ENCODE data around the gene MTA3.

MTA3 gene

DNA sequence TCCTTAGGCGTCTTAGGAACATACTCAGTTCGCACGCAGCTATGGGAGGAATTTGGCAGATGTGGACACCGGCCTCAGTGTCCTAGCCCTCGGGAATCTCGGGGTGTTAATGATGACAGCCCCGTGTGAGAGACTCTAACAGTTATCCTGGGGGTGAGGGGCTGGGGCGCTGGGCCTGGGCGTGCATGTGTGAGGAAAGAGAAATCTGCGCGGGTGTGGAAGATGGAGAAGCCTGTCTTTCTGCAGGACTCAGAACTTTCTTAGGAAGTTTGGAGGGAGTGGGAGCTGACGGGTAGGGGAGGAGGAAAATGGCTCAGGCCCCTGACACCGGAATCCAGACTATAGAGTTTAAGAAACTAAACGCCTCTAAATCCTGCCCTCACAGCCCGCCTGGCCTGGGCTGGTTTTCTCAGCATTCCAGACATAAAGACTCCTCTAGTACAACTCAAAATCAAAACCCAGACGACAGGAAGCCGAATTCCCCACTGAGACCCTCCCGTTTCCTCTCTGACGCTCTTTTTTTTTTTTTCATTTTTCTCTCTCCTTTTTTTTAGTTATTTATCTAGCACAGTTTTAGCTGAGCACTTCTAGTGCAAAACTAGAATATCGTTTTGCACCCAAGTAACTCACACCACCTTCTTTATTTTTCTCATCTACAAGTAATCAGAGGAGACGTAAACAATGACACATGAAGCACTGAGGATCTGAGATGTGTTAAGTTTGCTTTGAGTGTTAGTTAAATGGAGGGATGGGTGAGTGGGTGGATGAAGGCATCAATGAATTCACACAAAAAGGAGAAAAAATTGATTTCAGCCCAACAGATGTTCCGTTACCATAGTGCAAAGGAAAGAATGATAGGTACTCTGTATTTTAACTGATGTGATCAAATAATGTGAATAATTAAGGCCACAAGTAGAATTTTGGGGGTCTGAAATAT lies 225.2 kb downstream of the MTA3 start:
- no peak overlapping the region for H3K27ac ChIP-seq (replicated peaks)
- DNase-seq (ENCODE audit: low read depth in 1 of 2, low spot score in 1 of 2): no peak
- no peaks in the 10 kb centered on the region for H3K27me3 ChIP-seq (ENCODE audit: insufficient read depth, poor library complexity, severe bottlenecking)
- TF ChIP-seq REST (IDR thresholded peaks at IDR 0.05; ENCODE audit: insufficient replicate concordance, low read depth) (no peak), CTCF (IDR thresholded peaks at IDR 0.05; ENCODE audit: insufficient read depth, low read length) (no peak), POLR2AphosphoS5 (IDR thresholded peaks at IDR 0.05; ENCODE audit: low read depth) (no peak), SPI1 (IDR thresholded peaks at IDR 0.05; ENCODE audit: borderline replicate concordance, low read depth) (no peak)
- H3K4me3 ChIP-seq (replicated peaks; ENCODE audit: insufficient read depth, low read length): peak overlapping the region; percentile 52

DNA sequence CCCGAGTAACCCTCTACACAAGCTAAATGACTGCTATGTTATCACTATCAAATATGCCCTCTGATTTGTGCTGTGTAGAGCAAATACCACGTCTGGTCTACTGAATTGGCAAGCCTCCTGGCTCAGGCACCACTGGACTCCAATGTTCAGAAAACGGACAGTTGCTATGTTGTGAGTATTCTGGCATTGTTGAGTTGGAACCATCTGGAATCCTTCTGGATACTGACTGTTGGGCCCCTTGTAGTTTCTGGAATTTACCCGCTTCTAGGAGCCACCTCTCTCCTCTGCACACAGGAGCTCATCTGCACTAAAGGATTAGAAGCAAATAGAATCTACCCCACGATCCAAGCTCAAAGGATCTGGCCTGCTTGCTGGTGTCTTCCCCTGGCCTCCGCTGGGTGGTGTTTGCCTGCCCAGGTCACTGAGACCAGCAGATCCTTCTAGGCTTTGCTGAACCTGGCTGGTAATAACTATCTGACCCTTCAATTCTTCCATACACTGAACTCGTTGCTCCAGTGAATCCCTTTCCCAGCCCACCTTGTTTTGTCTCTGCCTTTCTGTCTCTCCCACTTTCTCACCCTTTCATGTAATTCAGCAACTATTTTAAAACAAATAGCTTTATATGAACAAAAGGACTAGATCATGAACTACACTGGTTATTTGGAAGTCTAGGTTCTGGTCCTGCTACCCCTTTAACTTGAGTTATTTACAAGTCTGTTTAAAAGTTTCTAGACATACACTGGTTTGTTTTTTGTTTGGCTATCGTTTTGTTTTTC lies 226.0 kb downstream of the MTA3 start:
- TF ChIP-seq REST (IDR thresholded peaks at IDR 0.05; ENCODE audit: insufficient replicate concordance, low read depth) (no peak), POLR2AphosphoS5 (IDR thresholded peaks at IDR 0.05; ENCODE audit: low read depth) (no peak), SPI1 (IDR thresholded peaks at IDR 0.05; ENCODE audit: borderline replicate concordance, low read depth) (no peak), GABPA (IDR thresholded peaks at IDR 0.05; ENCODE audit: low read depth) (no peak), CTCF (IDR thresholded peaks at IDR 0.05; ENCODE audit: insufficient read depth, low read length) (no peak)
- Histone ChIP-seq H3K4me3 (replicated peaks; ENCODE audit: insufficient read depth, low read length) (no peak overlapping the region), H3K27ac (replicated peaks) (no peak overlapping the region), H3K27me3 (ENCODE audit: insufficient read depth, poor library complexity, severe bottlenecking) (no peaks in the 10 kb centered on the region)
- DNase-seq (ENCODE audit: low read depth in 1 of 2, low spot score in 1 of 2): no peak

DNA sequence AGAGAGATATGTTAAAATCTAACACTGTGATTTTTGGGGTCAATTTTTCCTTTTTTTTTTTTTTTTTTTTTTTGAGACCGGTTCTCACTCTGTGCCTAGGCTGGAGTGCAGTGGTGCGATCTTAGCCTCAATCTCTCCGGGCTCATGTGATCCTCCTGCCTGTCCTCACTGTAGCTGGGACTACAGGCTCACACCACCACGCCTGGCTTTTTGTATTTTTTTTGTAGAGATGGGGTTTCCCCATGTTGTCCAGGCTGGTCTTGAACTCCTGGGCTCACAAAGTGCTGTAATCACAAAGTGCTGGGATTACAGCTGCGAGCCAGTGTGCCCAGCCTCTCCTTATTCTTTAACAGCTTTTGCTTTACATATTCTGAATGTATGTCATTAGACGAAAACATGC lies 226.8 kb downstream of the MTA3 start:
- no peaks in the 10 kb centered on the region for H3K27me3 ChIP-seq (ENCODE audit: insufficient read depth, poor library complexity, severe bottlenecking)

DNA sequence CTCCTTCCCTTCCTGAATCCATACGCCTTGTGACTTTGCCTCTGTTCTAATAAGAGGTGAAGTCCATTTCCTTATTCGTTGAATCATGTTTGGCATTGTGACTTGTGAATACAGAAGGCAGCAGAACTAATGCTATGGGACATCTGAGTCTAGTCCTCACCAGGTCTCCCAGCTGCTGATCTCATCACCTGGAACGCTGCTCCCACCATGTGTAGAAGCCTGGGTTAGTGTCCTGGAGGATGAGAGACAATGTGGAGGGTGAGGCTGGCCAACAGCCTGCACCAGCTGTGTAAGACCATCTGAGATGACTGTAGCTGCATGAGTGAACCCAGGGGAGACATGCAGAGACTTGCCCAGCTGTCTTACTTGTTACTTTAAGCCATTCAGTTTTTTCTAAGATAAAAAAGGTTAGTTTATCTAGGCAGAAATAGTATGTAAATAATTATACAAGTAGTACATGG lies 227.4 kb downstream of the MTA3 start:
- no peak for DNase-seq (ENCODE audit: low read depth in 1 of 2, low spot score in 1 of 2)
- H3K27me3 ChIP-seq (ENCODE audit: insufficient read depth, poor library complexity, severe bottlenecking): no peaks in the 10 kb centered on the region
- no peak overlapping the region for H3K27ac ChIP-seq (replicated peaks)
- no peak for TF ChIP-seq CTCF (IDR thresholded peaks at IDR 0.05; ENCODE audit: insufficient read depth, low read length)
- TF ChIP-seq POLR2AphosphoS5 (IDR thresholded peaks at IDR 0.05; ENCODE audit: low read depth): no peak
- no peak for TF ChIP-seq REST (IDR thresholded peaks at IDR 0.05; ENCODE audit: insufficient replicate concordance, low read depth)
- TF ChIP-seq GABPA (IDR thresholded peaks at IDR 0.05; ENCODE audit: low read depth): no peak
- no peak for TF ChIP-seq SPI1 (IDR thresholded peaks at IDR 0.05; ENCODE audit: borderline replicate concordance, low read depth)
- no peak overlapping the region for H3K4me3 ChIP-seq (replicated peaks; ENCODE audit: insufficient read depth, low read length)

More for the DNA sequence above, 226.8 kb downstream of the MTA3 start:
- no peak for DNase-seq (ENCODE audit: low read depth in 1 of 2, low spot score in 1 of 2)
- Histone ChIP-seq H3K4me3 (replicated peaks; ENCODE audit: insufficient read depth, low read length) (no peak overlapping the region), H3K27ac (replicated peaks) (no peak overlapping the region)
- TF ChIP-seq GABPA (IDR thresholded peaks at IDR 0.05; ENCODE audit: low read depth): no peak
- no peak for TF ChIP-seq SPI1 (IDR thresholded peaks at IDR 0.05; ENCODE audit: borderline replicate concordance, low read depth)
